ENCODE measurements around the gene PGM2.

The PGM2 gene

DNA sequence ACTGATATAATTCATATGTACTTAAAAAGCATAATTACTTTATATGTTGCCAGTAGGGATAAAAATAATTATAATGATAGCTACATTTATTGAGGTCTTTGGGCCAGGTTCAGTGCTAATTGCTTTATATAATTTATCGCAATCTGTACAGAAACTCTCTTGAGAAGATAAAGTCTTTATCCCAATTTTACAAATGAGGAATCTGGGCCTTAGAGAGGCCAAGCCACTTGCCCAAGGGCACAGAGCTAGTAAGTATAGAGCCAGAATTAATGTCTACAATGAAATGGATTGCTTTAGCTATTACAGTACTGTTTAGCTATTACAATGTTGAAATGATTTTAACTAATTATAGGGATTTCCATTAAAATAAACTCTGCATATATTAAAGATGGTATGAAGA lies 33.8 kb downstream of the PGM2 start:
- no peak overlapping the region for H3K27ac ChIP-seq
- TF ChIP-seq ZFX (IDR thresholded peaks at IDR 0.05; ENCODE audit: borderline replicate concordance), result no peak
- TF ChIP-seq, protein P1, sequence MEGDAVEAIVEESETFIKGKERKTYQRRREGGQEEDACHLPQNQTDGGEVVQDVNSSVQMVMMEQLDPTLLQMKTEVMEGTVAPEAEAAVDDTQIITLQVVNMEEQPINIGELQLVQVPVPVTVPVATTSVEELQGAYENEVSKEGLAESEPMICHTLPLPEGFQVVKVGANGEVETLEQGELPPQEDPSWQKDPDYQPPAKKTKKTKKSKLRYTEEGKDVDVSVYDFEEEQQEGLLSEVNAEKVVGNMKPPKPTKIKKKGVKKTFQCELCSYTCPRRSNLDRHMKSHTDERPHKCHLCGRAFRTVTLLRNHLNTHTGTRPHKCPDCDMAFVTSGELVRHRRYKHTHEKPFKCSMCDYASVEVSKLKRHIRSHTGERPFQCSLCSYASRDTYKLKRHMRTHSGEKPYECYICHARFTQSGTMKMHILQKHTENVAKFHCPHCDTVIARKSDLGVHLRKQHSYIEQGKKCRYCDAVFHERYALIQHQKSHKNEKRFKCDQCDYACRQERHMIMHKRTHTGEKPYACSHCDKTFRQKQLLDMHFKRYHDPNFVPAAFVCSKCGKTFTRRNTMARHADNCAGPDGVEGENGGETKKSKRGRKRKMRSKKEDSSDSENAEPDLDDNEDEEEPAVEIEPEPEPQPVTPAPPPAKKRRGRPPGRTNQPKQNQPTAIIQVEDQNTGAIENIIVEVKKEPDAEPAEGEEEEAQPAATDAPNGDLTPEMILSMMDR (IDR thresholded peaks at IDR 0.05), result no peak

DNA sequence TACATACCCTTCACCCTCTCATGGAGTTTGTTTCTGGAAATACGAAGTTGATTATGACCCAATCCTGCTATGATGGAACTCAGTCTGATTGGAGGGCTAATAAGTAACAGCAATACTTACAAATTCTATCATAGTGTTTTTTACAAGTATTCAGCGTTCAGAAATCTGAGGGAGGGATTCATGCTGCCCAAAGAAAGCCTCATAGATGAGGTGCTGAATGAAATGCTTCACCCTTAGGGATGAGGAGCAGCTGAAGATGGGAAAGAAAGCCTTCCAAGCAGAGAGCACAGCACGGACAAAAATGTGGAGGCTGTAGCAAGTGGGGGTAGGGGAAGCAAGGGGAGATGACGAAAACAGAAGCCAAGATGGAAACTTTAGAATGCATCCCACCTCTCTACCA lies 36.5 kb downstream of the PGM2 start:
- H3K27ac ChIP-seq, result no peak overlapping the region
- no peak for TF ChIP-seq ZFX (IDR thresholded peaks at IDR 0.05; ENCODE audit: borderline replicate concordance)
- TF ChIP-seq, protein P1 (IDR thresholded peaks at IDR 0.05), result no peak

DNA sequence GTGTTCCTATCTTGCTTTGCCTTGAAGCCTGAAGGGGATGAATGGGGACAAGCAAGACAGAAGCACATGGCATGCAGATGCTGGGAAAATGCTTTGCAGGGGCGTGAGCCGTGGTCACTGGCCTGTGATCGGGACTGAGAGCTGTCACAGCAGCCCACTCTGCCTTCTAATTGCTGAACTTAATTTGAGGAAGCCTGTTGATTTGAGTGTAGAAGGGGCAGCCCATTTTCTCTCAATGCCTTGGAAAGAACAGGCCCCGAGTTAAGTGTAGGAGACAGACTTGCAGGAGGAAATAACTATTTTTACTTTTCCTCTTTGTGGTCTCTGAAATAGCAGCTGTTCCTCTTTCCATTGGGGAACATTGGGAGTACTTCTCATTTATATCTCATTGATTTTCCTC lies 38.3 kb downstream of the PGM2 start:
- no peak for TF ChIP-seq ZFX (IDR thresholded peaks at IDR 0.05; ENCODE audit: borderline replicate concordance)
- TF ChIP-seq, protein P1 (IDR thresholded peaks at IDR 0.05), result no peak
- H3K27ac ChIP-seq, result no peak overlapping the region

DNA sequence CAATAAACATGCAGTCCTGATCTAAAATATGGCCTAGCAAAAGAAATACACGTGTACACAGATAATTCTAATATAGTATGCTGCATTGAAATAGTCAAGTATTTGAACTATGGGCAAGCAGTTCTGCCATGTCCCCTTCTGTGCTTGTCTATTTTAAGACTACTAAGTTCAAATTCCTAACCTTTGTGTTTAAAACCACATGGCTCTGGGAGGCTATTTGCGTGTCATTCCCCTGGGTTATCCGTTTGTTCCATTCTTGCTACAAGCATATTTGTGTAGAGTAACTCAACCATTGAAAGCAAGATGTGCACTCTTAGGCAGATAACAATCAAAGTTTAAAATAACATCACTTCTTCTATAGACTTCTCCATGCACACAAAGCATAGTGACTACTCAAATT lies 39.0 kb downstream of the PGM2 start:
- no peak overlapping the region for H3K27ac ChIP-seq
- TF ChIP-seq, protein P1 (IDR thresholded peaks at IDR 0.05), result no peak
- TF ChIP-seq ZFX (IDR thresholded peaks at IDR 0.05; ENCODE audit: borderline replicate concordance), result no peak

DNA sequence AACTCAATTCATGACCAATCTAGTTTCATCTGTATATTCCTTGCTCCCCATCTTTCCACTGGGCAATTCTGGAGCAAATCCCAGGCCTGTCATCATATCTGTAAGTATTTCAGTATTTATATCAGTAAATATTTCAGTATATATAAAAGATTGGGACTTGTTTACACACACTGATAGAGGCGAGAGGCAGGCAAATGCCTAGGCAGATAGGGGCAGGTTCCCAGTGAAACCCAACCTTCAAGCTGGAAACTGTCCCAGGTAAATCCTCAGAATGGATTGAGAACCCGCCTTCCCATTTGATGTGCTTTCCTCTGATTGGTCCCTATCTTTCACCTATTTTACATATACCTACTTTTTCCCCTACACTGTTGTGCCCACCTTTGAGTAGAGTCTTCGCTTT lies 40.6 kb downstream of the PGM2 start:
- no peak for TF ChIP-seq ZFX (IDR thresholded peaks at IDR 0.05; ENCODE audit: borderline replicate concordance)
- TF ChIP-seq, protein P1 (IDR thresholded peaks at IDR 0.05), result no peak
- H3K27ac ChIP-seq, result no peak overlapping the region

DNA sequence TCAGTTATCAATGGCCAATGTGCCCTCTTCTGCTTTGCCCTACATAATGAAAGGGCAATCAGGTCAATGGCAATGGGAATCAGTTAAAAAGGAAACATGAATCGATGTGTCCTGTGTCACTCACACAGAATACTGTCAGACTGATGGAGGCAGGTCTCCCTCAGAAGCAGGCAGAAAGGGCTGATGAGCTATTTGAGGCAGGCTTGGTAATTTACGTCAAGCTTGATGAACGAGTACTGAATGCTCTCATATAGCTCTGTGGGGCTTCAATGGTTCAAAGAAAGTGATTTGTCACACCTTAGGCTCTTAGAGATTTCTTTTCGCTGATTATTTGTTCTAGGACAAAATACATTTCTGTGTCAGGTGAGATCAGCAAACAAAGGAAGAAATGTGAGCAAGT lies 41.8 kb downstream of the PGM2 start:
- no peak for TF ChIP-seq ZFX (IDR thresholded peaks at IDR 0.05; ENCODE audit: borderline replicate concordance)
- TF ChIP-seq, protein P1 (IDR thresholded peaks at IDR 0.05), result no peak
- H3K27ac ChIP-seq, result no peak overlapping the region

DNA sequence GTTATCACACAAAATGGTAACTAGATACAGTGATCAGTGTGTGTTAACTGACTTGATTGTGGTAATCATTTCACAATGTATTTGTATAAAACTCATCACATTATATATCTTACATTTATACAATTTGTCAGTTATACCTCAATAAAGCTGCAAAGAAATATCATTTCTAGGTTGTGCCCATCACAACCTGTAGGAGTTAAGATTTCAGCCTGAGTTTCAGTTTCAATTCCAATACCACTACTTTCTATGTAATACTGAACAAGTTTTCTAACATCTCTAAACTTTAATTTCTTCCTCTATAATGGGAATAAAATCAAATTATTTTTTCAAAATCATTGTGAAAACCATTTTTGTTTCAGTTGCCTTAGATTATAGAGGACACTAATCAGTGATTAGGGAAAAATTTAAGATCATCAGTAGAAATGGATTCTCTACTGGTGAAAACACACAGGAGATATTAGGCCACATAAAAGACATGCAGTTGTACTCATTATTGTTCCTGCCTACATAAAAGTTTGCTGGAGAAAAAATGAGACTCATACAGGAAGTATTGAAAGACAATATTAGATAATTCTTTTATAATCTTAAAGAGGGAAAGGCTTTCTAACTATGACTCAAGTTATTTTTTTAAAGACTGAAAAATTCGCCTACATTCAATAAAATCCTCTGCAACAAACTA lies 46.0 kb downstream of the PGM2 start:
- no peak for TF ChIP-seq ZFX (IDR thresholded peaks at IDR 0.05; ENCODE audit: borderline replicate concordance)
- TF ChIP-seq, protein P1 (IDR thresholded peaks at IDR 0.05), result no peak
- H3K27ac ChIP-seq, result peak overlapping the region; percentile 40

Data from 22Rv1 (cell line).